ENCODE data around the gene CEBPE. TPM values are rescaled to one million over a fixed set of nuclear protein-coding genes. Genes with fewer than 3 reads are reported as not detected.

CEBPE gene
- total and polyA plus RNA-seq, 2 donors (not counting 1 experiment from before 2014, with no cell fraction given), result 0.37 to 0.45 TPM

DNA sequence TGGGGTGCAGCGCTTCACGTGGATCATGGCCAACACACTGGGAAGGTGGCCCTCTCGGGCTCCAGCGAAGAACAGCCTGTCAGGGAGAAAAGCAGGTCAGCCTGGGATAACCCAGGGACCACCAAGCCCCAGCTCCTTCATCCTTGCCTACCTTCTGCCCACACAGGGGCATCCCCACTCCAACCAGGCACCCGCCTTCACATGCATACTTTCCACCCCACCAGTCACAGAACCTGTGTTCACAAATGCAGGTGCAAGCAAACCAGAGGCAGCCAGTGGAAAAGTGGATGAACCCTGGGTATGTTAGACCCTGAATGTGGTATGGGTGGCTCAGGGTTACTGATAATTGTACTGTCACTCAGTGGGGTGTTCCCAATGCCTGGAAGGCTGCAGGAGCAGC, 12.4 kb upstream of the CEBPE start:
- 98% methylated on average over 4 of the region's 5 CpGs for WGBS (ENCODE audit: insufficient coverage)
- no peaks in the 10 kb centered on the region for H3K9me3 ChIP-seq (ENCODE audit: control extremely low read depth in 1 of 3, control insufficient read depth in 2 of 3, insufficient read depth in 1 of 3, low read length in 2 of 3)
- H2AFZ ChIP-seq (ENCODE audit: insufficient read depth, low read depth, low read length, poor library complexity, severe bottlenecking), result no peak overlapping the region
- H3K27ac ChIP-seq (ENCODE audit: low read length in 2 of 2), result no peak overlapping the region
- no peaks in the 10 kb centered on the region for H4K20me1 ChIP-seq (ENCODE audit: control insufficient read depth, insufficient read depth, low read length, poor library complexity, severe bottlenecking)
- H3K27me3 ChIP-seq (replicated peaks in 1 of 4; ENCODE audit: control extremely low read depth in 1 of 4, control insufficient read depth in 3 of 4, insufficient read depth in 4 of 4, low read length in 3 of 4), result no peaks in the 10 kb centered on the region
- TF ChIP-seq, protein P1, sequence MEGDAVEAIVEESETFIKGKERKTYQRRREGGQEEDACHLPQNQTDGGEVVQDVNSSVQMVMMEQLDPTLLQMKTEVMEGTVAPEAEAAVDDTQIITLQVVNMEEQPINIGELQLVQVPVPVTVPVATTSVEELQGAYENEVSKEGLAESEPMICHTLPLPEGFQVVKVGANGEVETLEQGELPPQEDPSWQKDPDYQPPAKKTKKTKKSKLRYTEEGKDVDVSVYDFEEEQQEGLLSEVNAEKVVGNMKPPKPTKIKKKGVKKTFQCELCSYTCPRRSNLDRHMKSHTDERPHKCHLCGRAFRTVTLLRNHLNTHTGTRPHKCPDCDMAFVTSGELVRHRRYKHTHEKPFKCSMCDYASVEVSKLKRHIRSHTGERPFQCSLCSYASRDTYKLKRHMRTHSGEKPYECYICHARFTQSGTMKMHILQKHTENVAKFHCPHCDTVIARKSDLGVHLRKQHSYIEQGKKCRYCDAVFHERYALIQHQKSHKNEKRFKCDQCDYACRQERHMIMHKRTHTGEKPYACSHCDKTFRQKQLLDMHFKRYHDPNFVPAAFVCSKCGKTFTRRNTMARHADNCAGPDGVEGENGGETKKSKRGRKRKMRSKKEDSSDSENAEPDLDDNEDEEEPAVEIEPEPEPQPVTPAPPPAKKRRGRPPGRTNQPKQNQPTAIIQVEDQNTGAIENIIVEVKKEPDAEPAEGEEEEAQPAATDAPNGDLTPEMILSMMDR (IDR thresholded peaks at IDR 0.05), result no peak
- TF ChIP-seq EZH2 (IDR thresholded peaks at IDR 0.05; ENCODE audit: borderline replicate concordance, insufficient read depth, low read depth, low read length, poor library complexity, severe bottlenecking), result no peak
- H3K4me1 Mint-ChIP-seq, result peaks cover 14% of the 10 kb centered on the region
- no peak overlapping the region for H3K27ac Mint-ChIP-seq
- H3K9ac ChIP-seq (ENCODE audit: low read length), result no peak overlapping the region
- no peaks in the 10 kb centered on the region for H3K36me3 ChIP-seq (replicated peaks in 1 of 2; ENCODE audit: control extremely low read depth in 1 of 2, control insufficient read depth in 1 of 2, extremely low read depth in 1 of 2, insufficient read depth in 2 of 2, low read length in 1 of 2)
- H3K4me2 ChIP-seq (replicated peaks; ENCODE audit: low read depth, low read length, poor library complexity, severe bottlenecking), result no peak overlapping the region
- H3K4me3 ChIP-seq (ENCODE audit: control extremely low read depth in 1 of 5, extremely low read depth in 1 of 5, insufficient read depth in 1 of 5, low read depth in 2 of 5, low read length in 4 of 5), result no peak overlapping the region
- no peaks in the 10 kb centered on the region for H3K79me2 ChIP-seq (ENCODE audit: control insufficient read depth, insufficient read depth, low read length)
- ChIA-PET CTCF (interaction anchor here (4.5 kb wide), 1 partner anchor 11 kb away, joined by 26 read pairs; the partner anchor contains the start of gene CEBPE), POLR2A (no interaction called here)
- H3K27me3 Mint-ChIP-seq, result no peaks in the 10 kb centered on the region
- intact Hi-C loops (cut with micrococcal nuclease), result no loop called here
- DNase-seq (no peak), ATAC-seq (ENCODE audit: low read depth) (no peak)
- no peak overlapping the region for H3K4me3 Mint-ChIP-seq
- H3K9me3 Mint-ChIP-seq (ENCODE audit: insufficient read depth), result no peaks in the 10 kb centered on the region
- H3K4me1 ChIP-seq (ENCODE audit: control insufficient read depth in 2 of 2, insufficient read depth in 2 of 2, low read length in 2 of 2), result peaks cover 7 to 11% of the 10 kb centered on the region in 2 donors

DNA sequence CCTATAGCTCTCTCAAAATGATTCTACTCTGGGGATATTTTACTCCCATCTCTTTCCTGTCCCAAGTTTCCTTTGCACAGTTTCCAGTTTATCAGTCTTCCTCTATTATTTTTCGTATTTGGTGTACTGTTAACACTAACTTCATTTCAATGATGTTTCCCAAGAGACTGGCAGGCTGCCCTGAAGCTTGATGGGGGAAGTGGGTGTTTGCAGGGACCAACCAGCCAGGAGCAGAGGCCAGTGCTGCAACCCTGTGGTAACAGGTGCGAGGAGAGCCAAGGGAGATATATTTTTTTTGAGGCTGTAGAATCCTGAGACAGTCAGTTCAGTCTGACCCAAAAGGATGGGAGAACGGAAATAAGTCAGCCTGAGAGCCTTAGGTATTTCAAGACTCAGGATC, 11.8 kb upstream of the CEBPE start:
- H3K4me2 ChIP-seq (replicated peaks; ENCODE audit: low read depth, low read length, poor library complexity, severe bottlenecking), result no peak overlapping the region
- no peaks in the 10 kb centered on the region for H4K20me1 ChIP-seq (ENCODE audit: control insufficient read depth, insufficient read depth, low read length, poor library complexity, severe bottlenecking)
- CTCF ChIA-PET, result interaction anchor here (4.5 kb wide), 1 partner anchor 10 kb away, joined by 26 read pairs; the partner anchor contains the start of gene CEBPE
- Mint-ChIP-seq H3K9me3 (ENCODE audit: insufficient read depth) (no peaks in the 10 kb centered on the region), H3K4me1 (peaks cover 14% of the 10 kb centered on the region), H3K27me3 (no peaks in the 10 kb centered on the region), H3K27ac (no peak overlapping the region), H3K4me3 (no peak overlapping the region)
- no peak overlapping the region for H2AFZ ChIP-seq (ENCODE audit: insufficient read depth, low read depth, low read length, poor library complexity, severe bottlenecking)
- no peaks in the 10 kb centered on the region for H3K27me3 ChIP-seq (replicated peaks in 1 of 4; ENCODE audit: control extremely low read depth in 1 of 4, control insufficient read depth in 3 of 4, insufficient read depth in 4 of 4, low read length in 3 of 4)
- no peaks in the 10 kb centered on the region for H3K36me3 ChIP-seq (replicated peaks in 1 of 2; ENCODE audit: control extremely low read depth in 1 of 2, control insufficient read depth in 1 of 2, extremely low read depth in 1 of 2, insufficient read depth in 2 of 2, low read length in 1 of 2)
- no peak overlapping the region for H3K4me3 ChIP-seq (ENCODE audit: control extremely low read depth in 1 of 5, extremely low read depth in 1 of 5, insufficient read depth in 1 of 5, low read depth in 2 of 5, low read length in 4 of 5)
- H3K79me2 ChIP-seq (ENCODE audit: control insufficient read depth, insufficient read depth, low read length), result no peaks in the 10 kb centered on the region
- intact Hi-C loops (cut with micrococcal nuclease), result no loop called here
- H3K9me3 ChIP-seq (ENCODE audit: control extremely low read depth in 1 of 3, control insufficient read depth in 2 of 3, insufficient read depth in 1 of 3, low read length in 2 of 3), result no peaks in the 10 kb centered on the region
- peaks cover 7 to 11% of the 10 kb centered on the region in 2 donors for H3K4me1 ChIP-seq (ENCODE audit: control insufficient read depth in 2 of 2, insufficient read depth in 2 of 2, low read length in 2 of 2)
- ATAC-seq (ENCODE audit: low read depth) (no peak), DNase-seq (no peak)
- POLR2A ChIA-PET, result no interaction called here
- no CpG with 5 or more reads among the region's 3 CpGs for WGBS (ENCODE audit: insufficient coverage)
- no peak overlapping the region for H3K27ac ChIP-seq (ENCODE audit: low read length in 2 of 2)
- no peak for TF ChIP-seq EZH2 (IDR thresholded peaks at IDR 0.05; ENCODE audit: borderline replicate concordance, insufficient read depth, low read depth, low read length, poor library complexity, severe bottlenecking)
- TF ChIP-seq, protein P1 (IDR thresholded peaks at IDR 0.05), result no peak
- H3K9ac ChIP-seq (ENCODE audit: low read length), result no peak overlapping the region

Data from B cell (primary cell).